ENCODE results near the gene GPX4. TPM values are rescaled to one million over a fixed set of nuclear protein-coding genes. Genes with fewer than 3 reads are reported as not detected.
A peak's percentile ranks its signal among the peaks of the same experiment; 100 is the strongest.

The GPX4 gene
- total RNA-seq, 1 donor: 288 TPM

- DNase-seq (ENCODE audit: low read depth): no peak
- H3K4me3 ChIP-seq (ENCODE audit: low read depth, low read length): no peak overlapping the region
- TF ChIP-seq CTCF (IDR thresholded peaks at IDR 0.05; ENCODE audit: insufficient read depth, low read length): no peak
Measured at GRCh38 chr19:1088416-1089010, 15.3 kb upstream of the GPX4 start.

GRCh38 chr19:1089126-1089771, 14.5 kb upstream of the GPX4 start:
- no peak overlapping the region for H3K4me3 ChIP-seq (ENCODE audit: low read depth, low read length)
- no peak for DNase-seq (ENCODE audit: low read depth)
- no peak for TF ChIP-seq CTCF (IDR thresholded peaks at IDR 0.05; ENCODE audit: insufficient read depth, low read length)

- no peak for TF ChIP-seq CTCF (IDR thresholded peaks at IDR 0.05; ENCODE audit: insufficient read depth, low read length)
- no peak overlapping the region for H3K4me3 ChIP-seq (ENCODE audit: low read depth, low read length)
- no peak for DNase-seq (ENCODE audit: low read depth)
Measured at GRCh38 chr19:1089891-1090290, 13.9 kb upstream of the GPX4 start.

GRCh38 chr19:1090731-1091543, 12.9 kb upstream of the GPX4 start:
- no peak overlapping the region for H3K4me3 ChIP-seq (ENCODE audit: low read depth, low read length)
- DNase-seq (ENCODE audit: low read depth): no peak
- TF ChIP-seq CTCF (IDR thresholded peaks at IDR 0.05; ENCODE audit: insufficient read depth, low read length): no peak

GRCh38 chr19:1091544-1092175, 12.1 kb upstream of the GPX4 start:
- no peak for DNase-seq (ENCODE audit: low read depth)
- no peak for TF ChIP-seq CTCF (IDR thresholded peaks at IDR 0.05; ENCODE audit: insufficient read depth, low read length)
- no peak overlapping the region for H3K4me3 ChIP-seq (ENCODE audit: low read depth, low read length)

GRCh38 chr19:1093330-1093729, 10.5 kb upstream of the GPX4 start:
- H3K4me3 ChIP-seq (ENCODE audit: low read depth, low read length): peak overlapping the region; percentile 87
- no peak for DNase-seq (ENCODE audit: low read depth)
- TF ChIP-seq CTCF (IDR thresholded peaks at IDR 0.05; ENCODE audit: insufficient read depth, low read length): no peak
